Uterus (tissue), 2 donors: Measurements from ENCODE around the gene FOXRED1.

Experiments used
- CTCF ChIP-seq, 4 experiments: fragments of 200-600 bp in 2 of 4; fragments of 450-650 bp in 2 of 4; sonication (generic) in 2 of 4; IDR thresholded peaks; one replicate each; pipeline ENCODE4 v1.5.1; 2016 to 2019; ENCODE audit warnings: antibody characterized with exemption in 4 of 4, mild to moderate bottlenecking in 2 of 4, moderate library complexity in 1 of 4
- POLR2A ChIP-seq, 2 donors: fragments of 450-650 bp; IDR thresholded peaks; one replicate each; pipeline ENCODE4 v1.6.1; 2016; ENCODE audit warnings: antibody characterized with exemption in 2 of 2, mild to moderate bottlenecking in 1 of 2, moderate library complexity in 1 of 2

DNA sequence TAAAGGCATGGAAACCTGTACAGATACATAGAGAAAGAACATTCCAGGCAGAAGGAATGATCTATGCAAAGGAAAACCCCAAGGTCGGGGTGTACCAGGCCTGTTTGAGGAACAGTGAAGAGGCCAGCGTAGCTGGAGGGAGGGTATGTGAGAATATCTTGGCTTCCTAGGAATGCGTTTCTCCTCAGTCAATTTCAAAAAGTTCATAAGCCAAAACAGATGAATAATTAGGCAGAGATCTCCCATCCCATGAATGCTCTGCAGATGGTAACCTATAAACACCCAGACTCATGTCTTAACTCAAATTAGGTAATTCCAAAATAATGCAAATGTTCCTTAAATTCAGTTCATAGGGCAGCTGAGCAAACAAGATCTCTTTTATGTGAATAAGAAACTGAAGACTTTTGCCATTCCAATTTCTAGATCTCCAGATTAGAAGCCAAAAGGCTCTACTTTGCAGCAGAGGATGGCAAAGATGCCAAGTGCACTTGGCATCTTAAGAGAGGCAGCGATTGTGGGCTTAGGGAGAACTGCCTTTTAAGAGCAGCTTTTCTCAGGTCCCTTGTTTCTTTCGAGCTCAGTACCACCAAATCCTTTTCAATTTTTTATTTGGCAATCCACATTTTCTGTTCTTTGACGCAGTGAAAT lies 44.2 kb upstream of the FOXRED1 start:
- TF ChIP-seq CTCF (IDR thresholded peaks at IDR 0.05) (no peak), POLR2A (IDR thresholded peaks at IDR 0.05) (no peak)
